HG03558 (cell line): ENCODE results near the gene OAS1.
"Not testable (repeated sequence)": the region's sequence is repeated elsewhere in the genome, so short reads cannot be mapped to it uniquely, and the experiment has no call there.

ENCODE experiments used
- ATAC-seq: cut with Tn5 transposase; IDR thresholded peaks from one replicate; pipeline ENCODE4 v1.9.1; 2021; ENCODE audit warnings: moderate number of reproducible peaks; ENCODE audit not compliant: unreplicated experiment; ENCODE audit errors: extremely low read depth

The OAS1 gene

GRCh38 chr12:112898380-112898779 is 8.4 kb upstream of the OAS1 start:
- ATAC-seq = no peak

GRCh38 chr12:112900298-112901145 is 6.2 kb upstream of the OAS1 start:
- no peak for ATAC-seq

GRCh38 chr12:112901271-112901670 is 5.5 kb upstream of the OAS1 start:
- ATAC-seq = no peak

- no peak for ATAC-seq
These were observed 2.2 kb upstream of the OAS1 start for GRCh38 chr12:112904571-112904970.

GRCh38 chr12:112905451-112906089 is 1.2 kb upstream of the OAS1 start:
- ATAC-seq = no peak

GRCh38 chr12:112907415-112908157 is 824 bp downstream of the OAS1 start:
- no peak for ATAC-seq

GRCh38 chr12:112908548-112908947 is 1.8 kb downstream of the OAS1 start:
- ATAC-seq = no peak

GRCh38 chr12:112909693-112910092 is 2.9 kb downstream of the OAS1 start:
- ATAC-seq = no peak

GRCh38 chr12:112913038-112913688 is 6.4 kb downstream of the OAS1 start:
- ATAC-seq = no peak

- not testable (repeated sequence) for ATAC-seq
These were observed 7.1 kb downstream of the OAS1 start for GRCh38 chr12:112913888-112914287.

GRCh38 chr12:112916270-112916669 is 9.5 kb downstream of the OAS1 start:
- ATAC-seq = no peak

- ATAC-seq = no peak
These were observed 12.4 kb downstream of the OAS1 start for GRCh38 chr12:112919121-112919520.

GRCh38 chr12:112924986-112925385 is 18.2 kb downstream of the OAS1 start:
- ATAC-seq = peak; percentile 51

GRCh38 chr12:112926416-112927033 is 19.8 kb downstream of the OAS1 start:
- ATAC-seq = not testable (repeated sequence)

GRCh38 chr12:112927475-112927874 is 20.7 kb downstream of the OAS1 start:
- no peak for ATAC-seq

- no peak for ATAC-seq
These were observed 21.2 kb downstream of the OAS1 start for GRCh38 chr12:112927925-112928324.

- no peak for ATAC-seq
These were observed 22.2 kb downstream of the OAS1 start for GRCh38 chr12:112928978-112929377.

GRCh38 chr12:112929715-112930114 is 23.0 kb downstream of the OAS1 start:
- ATAC-seq = no peak

- ATAC-seq = no peak
These were observed 23.6 kb downstream of the OAS1 start for GRCh38 chr12:112930350-112930749.

GRCh38 chr12:112932485-112933128 is 25.8 kb downstream of the OAS1 start:
- ATAC-seq = no peak
